ENCODE measurements around the gene LKAAEAR1. TPM values are rescaled to one million over a fixed set of nuclear protein-coding genes. Genes with fewer than 3 reads are reported as not detected.

Gene LKAAEAR1
- total and polyA plus RNA-seq, 2 of the 13 experiments (the other 11 are each of a cell fraction or from before 2014, with no cell fraction given), result not detected

DNA sequence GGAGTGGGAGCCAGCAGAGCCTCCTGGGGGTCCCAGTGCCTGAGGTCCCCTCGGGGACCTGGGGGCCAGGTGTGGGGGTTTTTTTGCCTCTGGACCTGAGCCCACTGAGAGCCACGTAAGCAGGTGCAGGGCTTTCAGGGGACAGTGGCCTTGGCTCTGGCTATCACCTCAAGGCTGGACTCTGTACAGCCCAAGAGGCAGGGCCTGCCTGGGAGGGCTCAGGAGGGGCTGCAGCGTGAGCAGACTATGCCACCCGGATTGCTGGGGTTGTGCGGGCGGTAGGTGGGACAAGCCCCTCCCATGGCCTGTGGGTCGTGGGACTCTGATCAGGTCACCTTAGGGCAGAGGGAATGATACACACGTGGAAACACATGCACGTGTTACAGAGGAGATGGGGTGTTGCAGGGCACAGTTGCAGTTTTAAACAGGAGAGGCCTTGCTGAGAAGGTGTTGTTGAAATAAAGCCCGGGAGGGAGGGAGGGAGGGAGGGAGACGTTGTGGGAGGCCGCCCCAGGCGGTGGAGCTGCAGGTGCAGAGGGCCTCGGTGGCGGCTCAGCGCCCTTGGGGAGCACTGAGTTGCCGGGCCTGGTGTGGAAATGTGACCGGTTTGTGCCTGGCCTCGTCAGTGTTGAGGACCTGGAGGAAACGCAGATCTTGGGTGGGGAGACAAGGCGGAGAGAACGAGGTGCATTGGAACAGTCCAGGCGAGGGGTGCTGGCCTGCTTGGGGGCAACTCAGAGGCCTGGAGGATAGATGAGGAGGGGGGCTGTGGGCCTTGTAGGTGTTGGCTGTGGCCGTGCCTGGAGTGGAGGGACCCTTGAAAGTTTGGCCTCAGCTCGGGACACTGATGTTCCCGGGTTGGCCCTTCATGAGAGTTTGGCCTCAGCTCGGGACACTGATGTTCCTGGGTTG is 18.9 kb downstream of the LKAAEAR1 start (continued):
- TF ChIP-seq ZMYM2 (CRISPR knock-in tag; IDR thresholded peaks at IDR 0.05), result peak; percentile 76; the same call in 1 of the 2 replicates
- TF ChIP-seq TBX3 (IDR thresholded peaks at IDR 0.05; ENCODE audit: borderline replicate concordance), result no peak
- no peak for TF ChIP-seq SP1 (IDR thresholded peaks at IDR 0.05)
- no peak; the same call in 1 of the 2 replicates for TF ChIP-seq SP1 (CRISPR knock-in tag; IDR thresholded peaks at IDR 0.05)
- TF ChIP-seq TSC22D2 (CRISPR knock-in tag; IDR thresholded peaks at IDR 0.05; ENCODE audit: borderline replicate concordance), result peak; percentile 60; the same call in 1 of the 2 replicates
- TF ChIP-seq ZNF780A (CRISPR knock-in tag; IDR thresholded peaks at IDR 0.05), result no peak
- no peak for TF ChIP-seq ZNF564 (CRISPR knock-in tag; IDR thresholded peaks at IDR 0.05)
- TF ChIP-seq ZNF563 (CRISPR knock-in tag; IDR thresholded peaks at IDR 0.05), result peak; percentile 39; the same call in 1 of the 2 replicates
- TF ChIP-seq ZFYVE20 (CRISPR knock-in tag; IDR thresholded peaks at IDR 0.05; ENCODE audit: borderline replicate concordance, low read depth), result no peak
- TF ChIP-seq ZNF644 (CRISPR knock-in tag; IDR thresholded peaks at IDR 0.05; ENCODE audit: low read depth), result no peak
- TF ChIP-seq YEATS4 (CRISPR knock-in tag; IDR thresholded peaks at IDR 0.05; ENCODE audit: borderline replicate concordance), result peak; percentile 42; the same call in 1 of the 2 replicates
- TF ChIP-seq, protein P1, sequence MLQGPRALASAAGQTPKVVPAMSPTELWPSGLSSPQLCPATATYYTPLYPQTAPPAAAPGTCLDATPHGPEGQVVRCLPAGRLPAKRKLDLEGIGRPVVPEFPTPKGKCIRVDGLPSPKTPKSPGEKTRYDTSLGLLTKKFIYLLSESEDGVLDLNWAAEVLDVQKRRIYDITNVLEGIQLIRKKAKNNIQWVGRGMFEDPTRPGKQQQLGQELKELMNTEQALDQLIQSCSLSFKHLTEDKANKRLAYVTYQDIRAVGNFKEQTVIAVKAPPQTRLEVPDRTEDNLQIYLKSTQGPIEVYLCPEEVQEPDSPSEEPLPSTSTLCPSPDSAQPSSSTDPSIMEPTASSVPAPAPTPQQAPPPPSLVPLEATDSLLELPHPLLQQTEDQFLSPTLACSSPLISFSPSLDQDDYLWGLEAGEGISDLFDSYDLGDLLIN (CRISPR knock-in tag; IDR thresholded peaks at IDR 0.05; ENCODE audit: borderline replicate concordance), result 0 out of 2 replicates have a peak, but pooled peaks have one; percentile 55
- peak; percentile 69; the same call in 1 of the 2 replicates for TF ChIP-seq ZZZ3 (CRISPR knock-in tag; IDR thresholded peaks at IDR 0.05; ENCODE audit: borderline replicate concordance)
- TF ChIP-seq PCBP1 (IDR thresholded peaks at IDR 0.05; ENCODE audit: borderline replicate concordance, low read depth, low read length), result no peak
- TF ChIP-seq PITX1 (CRISPR knock-in tag; IDR thresholded peaks at IDR 0.05), result peak; percentile 37; the same call in 1 of the 2 replicates
- TF ChIP-seq ZNF746 (CRISPR knock-in tag; IDR thresholded peaks at IDR 0.05), result peak; percentile 86
- no peak for TF ChIP-seq CBX2 (IDR thresholded peaks at IDR 0.05; ENCODE audit: low read depth, low read length)
- TF ChIP-seq CBX2 (CRISPR knock-in tag; IDR thresholded peaks at IDR 0.05; ENCODE audit: low read depth), result no peak
- no peak; the same call in 1 of the 2 replicates for TF ChIP-seq ZNF790 (CRISPR knock-in tag; IDR thresholded peaks at IDR 0.05; ENCODE audit: borderline replicate concordance)
- TF ChIP-seq ZNF225 (CRISPR knock-in tag; IDR thresholded peaks at IDR 0.05), result peak; percentile 57
- TF ChIP-seq, protein P2, sequence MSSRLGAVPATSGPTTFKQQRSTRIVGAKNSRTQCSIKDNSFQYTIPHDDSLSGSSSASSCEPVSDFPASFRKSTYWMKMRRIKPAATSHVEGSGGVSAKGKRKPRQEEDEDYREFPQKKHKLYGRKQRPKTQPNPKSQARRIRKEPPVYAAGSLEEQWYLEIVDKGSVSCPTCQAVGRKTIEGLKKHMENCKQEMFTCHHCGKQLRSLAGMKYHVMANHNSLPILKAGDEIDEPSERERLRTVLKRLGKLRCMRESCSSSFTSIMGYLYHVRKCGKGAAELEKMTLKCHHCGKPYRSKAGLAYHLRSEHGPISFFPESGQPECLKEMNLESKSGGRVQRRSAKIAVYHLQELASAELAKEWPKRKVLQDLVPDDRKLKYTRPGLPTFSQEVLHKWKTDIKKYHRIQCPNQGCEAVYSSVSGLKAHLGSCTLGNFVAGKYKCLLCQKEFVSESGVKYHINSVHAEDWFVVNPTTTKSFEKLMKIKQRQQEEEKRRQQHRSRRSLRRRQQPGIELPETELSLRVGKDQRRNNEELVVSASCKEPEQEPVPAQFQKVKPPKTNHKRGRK (CRISPR knock-in tag; IDR thresholded peaks at IDR 0.05), result 0 out of 2 replicates have a peak, but pooled peaks have one; percentile 23
- TF ChIP-seq EHMT2 (IDR thresholded peaks at IDR 0.05; ENCODE audit: borderline replicate concordance, low read depth, low read length), result no peak
- no peak for TF ChIP-seq MAFF (IDR thresholded peaks at IDR 0.05; ENCODE audit: low read depth, low read length)
- peak; percentile 91; the same call in 1 of the 2 replicates for TF ChIP-seq PAX8 (CRISPR knock-in tag; IDR thresholded peaks at IDR 0.05; ENCODE audit: borderline replicate concordance)
- TF ChIP-seq NR2F1 (CRISPR knock-in tag; IDR thresholded peaks at IDR 0.05), result peak; percentile 50 to 73; a peak in 1 of 4 replicates
- TF ChIP-seq ETV5 (CRISPR knock-in tag; IDR thresholded peaks at IDR 0.05; ENCODE audit: borderline replicate concordance), result no peak; the same call in none of the 2 replicates
- no peak for TF ChIP-seq MYNN (CRISPR knock-in tag; IDR thresholded peaks at IDR 0.05; ENCODE audit: low read depth)

Data from HepG2 (cell line).